Keratinocyte (primary cell): ENCODE measurements around the gene BEST3. TPM values are rescaled to one million over a fixed set of nuclear protein-coding genes. Genes with fewer than 3 reads are reported as not detected.

Experiments used
- DNase-seq: peaks from one replicate; pipeline ENCODE4 v3.0.0-alpha.2; 2011; ENCODE audit warnings: low read depth, missing footprints, low spot score
- FAIRE-seq: peaks from 2 replicates; lab custom pipeline; 2011; peaks lifted over from hg19 to GRCh38; lab: Jason Lieb, UNC
- H2AFZ ChIP-seq: 2 replicates; pipeline ENCODE4 v1.6.0; 2012; ENCODE audit warnings: low read length, control low read depth, inconsistent platforms; ENCODE audit not compliant: control insufficient read depth
- H3K27ac ChIP-seq: 2 replicates; pipeline ENCODE4 v1.5.1; 2011; ENCODE audit warnings: low read length; ENCODE audit not compliant: control insufficient read depth, insufficient read depth
- H3K27me3 ChIP-seq: 3 replicates; pipeline ENCODE4 v1.6.0; 2011; ENCODE audit warnings: low read length; ENCODE audit not compliant: control insufficient read depth, insufficient read depth; ENCODE audit errors: extremely low read depth
- H3K36me3 ChIP-seq, 2 experiments: 2 replicates in 1 of 2; 3 replicates in 1 of 2; pipeline ENCODE4 v1.5.1; 2011; ENCODE audit warnings: low read length in 2 of 2, mild to moderate bottlenecking in 1 of 2; ENCODE audit not compliant: control insufficient read depth in 2 of 2, insufficient read depth in 2 of 2; ENCODE audit errors: extremely low read depth in 1 of 2
- H3K4me1 ChIP-seq: 3 replicates; pipeline ENCODE4 v1.5.1; 2011; ENCODE audit warnings: low read length; ENCODE audit not compliant: control insufficient read depth, insufficient read depth; ENCODE audit errors: extremely low read depth
- H3K4me2 ChIP-seq: 3 replicates; pipeline ENCODE4 v1.6.0; 2011; ENCODE audit warnings: low read depth, low read length; ENCODE audit not compliant: control insufficient read depth, insufficient read depth; ENCODE audit errors: extremely low read depth
- H3K4me3 ChIP-seq, 3 experiments: fragments of 200-600 bp in 1 of 3; sonication (generic) in 1 of 3; 2 replicates in 2 of 3; 3 replicates in 1 of 3; pipeline ENCODE4 v1.5.1; 2011 to 2016; ENCODE audit warnings: low read length in 3 of 3, mild to moderate bottlenecking in 3 of 3, control low read depth in 2 of 3, inconsistent platforms in 1 of 3, low read depth in 1 of 3, mixed read lengths in 1 of 3, mixed run types in 1 of 3, moderate library complexity in 1 of 3; ENCODE audit not compliant: control insufficient read depth in 2 of 3, insufficient read depth in 2 of 3; ENCODE audit errors: extremely low read depth in 1 of 3
- H3K79me2 ChIP-seq: 2 replicates; pipeline ENCODE4 v1.6.0; 2012; ENCODE audit warnings: low read length; ENCODE audit not compliant: control insufficient read depth, insufficient read depth
- H3K9ac ChIP-seq: 3 replicates; pipeline ENCODE4 v1.6.0; 2011; ENCODE audit warnings: low read length; ENCODE audit not compliant: control insufficient read depth, insufficient read depth; ENCODE audit errors: extremely low read depth
- H3K9me1 ChIP-seq: 3 replicates; pipeline ENCODE4 v1.6.0; 2011; ENCODE audit warnings: low read length; ENCODE audit not compliant: control insufficient read depth, insufficient read depth; ENCODE audit errors: extremely low read depth
- H3K9me3 ChIP-seq: 2 replicates; pipeline ENCODE4 v1.5.1; 2012; ENCODE audit warnings: low read depth, low read length; ENCODE audit not compliant: control insufficient read depth
- H4K20me1 ChIP-seq: 3 replicates; pipeline ENCODE4 v1.6.0; 2011; ENCODE audit warnings: low read length; ENCODE audit not compliant: control insufficient read depth, insufficient read depth; ENCODE audit errors: extremely low read depth
- CTCF ChIP-seq, 3 experiments: IDR thresholded peaks in 1 of 3; conservative IDR thresholded peaks in 1 of 3; optimal IDR thresholded peaks in 1 of 3; 2 replicates in 2 of 3; 3 replicates in 1 of 3; pipeline versions ENCODE3 to v1.5.1; 2011; ENCODE audit warnings: low read length in 3 of 3, mild to moderate bottlenecking in 3 of 3, moderate library complexity in 2 of 3, control low read depth in 1 of 3, inconsistent platforms in 1 of 3; ENCODE audit not compliant: insufficient read depth in 2 of 3; ENCODE audit errors: extremely low read depth in 1 of 3
- EZH2 ChIP-seq: IDR thresholded peaks from one replicate; pipeline ENCODE4 v1.6.1; 2012; ENCODE audit warnings: inconsistent platforms, mild to moderate bottlenecking, low read length, moderate library complexity
- dilution Hi-C: fragments of 300-500 bp; cut with MboI; formaldehyde crosslinking; loops from one replicate; pipeline ENCODE4 v1.7.0; 2020; ENCODE audit warnings: low sequenced_read_pairs; ENCODE audit not compliant: extremely low pct_ligation_motif_present
- polyA plus RNA-seq, 5 experiments: library from polyadenylated mRNA; depleted of rRNA in 3 of 5; stranded (reverse) in 3 of 5; stranded (forward) in 1 of 5; unstranded in 1 of 5; fragments of >200 nt; gene quantifications; 1 replicate in 1 of 5; 2 replicates in 3 of 5; 3 replicates in 1 of 5; pipeline versions ENCODE4 v1.2.1 to v1.2.3, GENCODE V29; 2011 to 2012; ENCODE audit warnings: missing spikeins in 2 of 5, low read depth in 1 of 5, low replicate concordance in 1 of 5

Gene BEST3
- polyA plus RNA-seq, 1 donor (not counting 4 experiments of a cell fraction or from before 2014, with no cell fraction given), result 0.07 TPM

- H3K27me3 ChIP-seq, result no peaks in the 10 kb centered on the region
- H3K79me2 ChIP-seq, result no peaks in the 10 kb centered on the region
- no peak overlapping the region for H3K9ac ChIP-seq
- H3K9me3 ChIP-seq, result no peaks in the 10 kb centered on the region
- no peaks in the 10 kb centered on the region for H4K20me1 ChIP-seq
- no peak overlapping the region for H3K27ac ChIP-seq
- H3K4me2 ChIP-seq, result no peak overlapping the region
- FAIRE-seq (peak; percentile 88), DNase-seq (peak; percentile 30)
- H3K4me1 ChIP-seq, result peaks cover 35% of the 10 kb centered on the region
- H3K9me1 ChIP-seq, result no peaks in the 10 kb centered on the region
- H3K4me3 ChIP-seq, result no peak overlapping the region
- dilution Hi-C loops, result no loop called here
- H2AFZ ChIP-seq, result no peak overlapping the region
- no peaks in the 10 kb centered on the region for H3K36me3 ChIP-seq
- TF ChIP-seq CTCF (optimal IDR thresholded peaks at IDR 0.05 in 1 of 3, IDR thresholded peaks at IDR 0.05 in 1 of 3, conservative IDR thresholded peaks at IDR 0.05 in 1 of 3; ENCODE audit: extremely low read depth in 1 of 3, insufficient read depth in 2 of 3, low read length in 3 of 3), result no peak
- no peak for TF ChIP-seq EZH2
These were observed 40.9 kb downstream of the BEST3 start for GRCh38 chr12:69658203-69658602.

- H3K79me2 ChIP-seq, result no peaks in the 10 kb centered on the region
- H3K9ac ChIP-seq, result no peak overlapping the region
- H3K27me3 ChIP-seq, result no peaks in the 10 kb centered on the region
- H3K9me3 ChIP-seq, result no peaks in the 10 kb centered on the region
- FAIRE-seq, result no peak
- H3K4me3 ChIP-seq, result no peak overlapping the region
- no peaks in the 10 kb centered on the region for H3K36me3 ChIP-seq
- no peak for DNase-seq
- dilution Hi-C loops, result no loop called here
- H3K4me1 ChIP-seq, result peaks cover 35% of the 10 kb centered on the region
- no peaks in the 10 kb centered on the region for H3K9me1 ChIP-seq
- H4K20me1 ChIP-seq, result no peaks in the 10 kb centered on the region
- TF ChIP-seq CTCF (optimal IDR thresholded peaks at IDR 0.05 in 1 of 3, IDR thresholded peaks at IDR 0.05 in 1 of 3, conservative IDR thresholded peaks at IDR 0.05 in 1 of 3; ENCODE audit: extremely low read depth in 1 of 3, insufficient read depth in 2 of 3, low read length in 3 of 3), result no peak
- H2AFZ ChIP-seq, result no peak overlapping the region
- no peak overlapping the region for H3K4me2 ChIP-seq
- no peak overlapping the region for H3K27ac ChIP-seq
These were observed 41.5 kb downstream of the BEST3 start for GRCh38 chr12:69657376-69658137.
